GM21786 (cell line): Measurements from ENCODE around the gene RNF126.

Experiments used
- ATAC-seq: cut with Tn5 transposase; IDR thresholded peaks from one replicate; pipeline ENCODE4 v1.9.1; 2021; ENCODE audit not compliant: unreplicated experiment

RNF126 gene

GRCh38 chr19:664913-665443 is 2.0 kb upstream of the RNF126 start:
- ATAC-seq: no peak

- no peak for ATAC-seq
Observed at GRCh38 chr19:663682-664117, 686 bp upstream of the RNF126 start.

- no peak for ATAC-seq
Observed at GRCh38 chr19:662207-662961, 630 bp downstream of the RNF126 start.

GRCh38 chr19:661427-662196 is 1.4 kb downstream of the RNF126 start:
- no peak for ATAC-seq

- ATAC-seq: no peak
Observed at GRCh38 chr19:660793-661426, 2.1 kb downstream of the RNF126 start.

- no peak for ATAC-seq
Observed at GRCh38 chr19:658916-659839, 3.8 kb downstream of the RNF126 start.

GRCh38 chr19:658059-658839 is 4.8 kb downstream of the RNF126 start:
- no peak for ATAC-seq

- no peak for ATAC-seq
Observed at GRCh38 chr19:657611-658010, 5.4 kb downstream of the RNF126 start.

- ATAC-seq: no peak
Observed at GRCh38 chr19:656751-657559, 6.1 kb downstream of the RNF126 start.

- ATAC-seq: no peak
Observed at GRCh38 chr19:655691-656090, 7.3 kb downstream of the RNF126 start.

- no peak for ATAC-seq
Observed at GRCh38 chr19:653425-653824, 9.6 kb downstream of the RNF126 start.

GRCh38 chr19:652467-653389 is 10.3 kb downstream of the RNF126 start:
- ATAC-seq: no peak

- no peak for ATAC-seq
Observed at GRCh38 chr19:651991-652390, 11.0 kb downstream of the RNF126 start.

GRCh38 chr19:651114-651818 is 11.7 kb downstream of the RNF126 start:
- ATAC-seq: no peak

- no peak for ATAC-seq
Observed at GRCh38 chr19:650121-650520, 12.9 kb downstream of the RNF126 start.

- ATAC-seq: no peak
Observed at GRCh38 chr19:648904-649801, 13.9 kb downstream of the RNF126 start.
